Measurements from ENCODE around the gene NSUN3. TPM values are rescaled to one million over a fixed set of nuclear protein-coding genes. Genes with fewer than 3 reads are reported as not detected.

Gene NSUN3
- total and polyA plus RNA-seq, 2 of the 4 experiments (the other 2 are of a cell fraction), result 4.9 to 6.8 TPM

GRCh38 chr3:94171954-94172353 is 109.1 kb downstream of the NSUN3 start:
- intact Hi-C loops (cut with micrococcal nuclease) (no loop called here), in situ Hi-C loops (cut with MboI; ENCODE audit: low sequenced_read_pairs) (no loop called here), dilution Hi-C loops (cut with HindIII; ENCODE audit: low sequenced_read_pairs, unreplicated experiment) (no loop called here)
- ChIA-PET POLR2A (ENCODE audit: unreplicated experiment) (no interaction called here), CTCF (no interaction called here)
- Histone ChIP-seq H3K9me1 (ENCODE audit: insufficient read depth, low read length) (no peaks in the 10 kb centered on the region), H4K20me1 (ENCODE audit: insufficient read depth, low read length) (no peaks in the 10 kb centered on the region), H3K4ac (ENCODE audit: low read depth, low read length) (no peak overlapping the region), H3K4me2 (ENCODE audit: low read depth, low read length) (no peak overlapping the region), H3K56ac (ENCODE audit: extremely low read depth, insufficient read depth, low read length) (no peak overlapping the region), H2AK9ac (replicated peaks; ENCODE audit: low read depth, low read length, poor library complexity) (no peak overlapping the region), H3K14ac (replicated peaks; ENCODE audit: low read depth, low read length) (no peak overlapping the region), H3K23ac (ENCODE audit: low read depth, low read length) (no peak overlapping the region), H3K27me3 (ENCODE audit: control insufficient read depth, insufficient read depth, low read length) (no peaks in the 10 kb centered on the region), H3K9ac (ENCODE audit: low read depth, low read length) (no peak overlapping the region), H3K27ac (ENCODE audit: insufficient read depth, low read length) (no peak overlapping the region), H3K18ac (ENCODE audit: low read depth, low read length) (no peak overlapping the region), H3K4me1 (ENCODE audit: control insufficient read depth, insufficient read depth, low read length) (no peaks in the 10 kb centered on the region), H3K9me3 (ENCODE audit: control insufficient read depth, insufficient read depth, low read length) (no peaks in the 10 kb centered on the region), H3K4me3 (ENCODE audit: insufficient read depth, low read depth, low read length) (no peak overlapping the region), H2BK5ac (ENCODE audit: low read depth, low read length, poor library complexity, severe bottlenecking) (no peak overlapping the region), H2BK120ac (ENCODE audit: low read depth, low read length) (no peak overlapping the region), H4K91ac (ENCODE audit: insufficient read depth, low read depth, low read length) (no peak overlapping the region), H3K79me1 (ENCODE audit: low read depth in 1 of 2, low read length in 2 of 2) (no peaks in the 10 kb centered on the region), H2BK20ac (ENCODE audit: low read depth, low read length) (no peak overlapping the region), H2AFZ (replicated peaks; ENCODE audit: low read length, poor library complexity) (no peak overlapping the region), H3K36me3 (ENCODE audit: control insufficient read depth, insufficient read depth, low read length) (no peaks in the 10 kb centered on the region), H2BK15ac (ENCODE audit: low read depth, low read length) (no peak overlapping the region), H4K5ac (ENCODE audit: low read depth, low read length) (no peak overlapping the region), H2AK5ac (ENCODE audit: low read depth, low read length) (no peak overlapping the region), H4K8ac (ENCODE audit: low read depth in 2 of 2, low read length in 2 of 2) (no peak overlapping the region)
- ATAC-seq (ENCODE audit: low read depth), result no peak
- no peak for TF ChIP-seq RFX5 (IDR thresholded peaks at IDR 0.05; ENCODE audit: low read depth, low read length)
- no peak for TF ChIP-seq CEBPB (IDR thresholded peaks at IDR 0.05; ENCODE audit: low read depth, low read length)
- no peak for TF ChIP-seq FOS (IDR thresholded peaks at IDR 0.05; ENCODE audit: low read depth, low read length)
- TF ChIP-seq BHLHE40 (IDR thresholded peaks at IDR 0.05; ENCODE audit: low read depth, low read length), result no peak
- TF ChIP-seq MAFK (IDR thresholded peaks at IDR 0.05; ENCODE audit: low read depth, low read length), result no peak
- no peak for TF ChIP-seq SMC3 (IDR thresholded peaks at IDR 0.05; ENCODE audit: low read depth, low read length)
- no TSS peak for BruUV-seq (replicated peaks)
- no peak for DNase-seq
